BE2C (cell line): Measurements from ENCODE around the gene EDN2.

Experiments used
- DNase-seq: peaks from one replicate; pipeline ENCODE4 v3.0.0-alpha.2; 2020
- H3K27me3 ChIP-seq: fragments of 250-450 bp; sonication (Bioruptor Pico); 2 replicates; pipeline ENCODE4 v1.5.1; 2020; ENCODE audit warnings: mild to moderate bottlenecking
- H3K36me3 ChIP-seq: fragments of 250-450 bp; sonication (Bioruptor Pico); 2 replicates; pipeline ENCODE4 v1.5.1; 2020; ENCODE audit warnings: mild to moderate bottlenecking
- H3K4me1 ChIP-seq: fragments of 250-450 bp; sonication (Bioruptor Pico); 2 replicates; pipeline ENCODE4 v1.5.1; 2020
- H3K4me3 ChIP-seq: 2 replicates; pipeline ENCODE4 v1.5.1; 2011; ENCODE audit warnings: low read depth, low read length
- H3K9me3 ChIP-seq: fragments of 250-450 bp; sonication (Bioruptor Pico); 2 replicates; pipeline ENCODE4 v1.5.1; 2020
- TF ChIP-seq, protein P1 (sequence below): IDR thresholded peaks from 2 replicates; pipeline ENCODE4 v1.5.1; 2012; ENCODE audit warnings: mild to moderate bottlenecking, low read depth, low read length

EDN2 gene

GRCh38 chr1:41529621-41530395 lies 45.3 kb upstream of the EDN2 start:
- no peak for DNase-seq
- Histone ChIP-seq H3K36me3 (no peaks in the 10 kb centered on the region), H3K4me1 (no peaks in the 10 kb centered on the region), H3K4me3 (no peak overlapping the region), H3K27me3 (no peaks in the 10 kb centered on the region), H3K9me3 (no peaks in the 10 kb centered on the region)
- TF ChIP-seq, protein P1, sequence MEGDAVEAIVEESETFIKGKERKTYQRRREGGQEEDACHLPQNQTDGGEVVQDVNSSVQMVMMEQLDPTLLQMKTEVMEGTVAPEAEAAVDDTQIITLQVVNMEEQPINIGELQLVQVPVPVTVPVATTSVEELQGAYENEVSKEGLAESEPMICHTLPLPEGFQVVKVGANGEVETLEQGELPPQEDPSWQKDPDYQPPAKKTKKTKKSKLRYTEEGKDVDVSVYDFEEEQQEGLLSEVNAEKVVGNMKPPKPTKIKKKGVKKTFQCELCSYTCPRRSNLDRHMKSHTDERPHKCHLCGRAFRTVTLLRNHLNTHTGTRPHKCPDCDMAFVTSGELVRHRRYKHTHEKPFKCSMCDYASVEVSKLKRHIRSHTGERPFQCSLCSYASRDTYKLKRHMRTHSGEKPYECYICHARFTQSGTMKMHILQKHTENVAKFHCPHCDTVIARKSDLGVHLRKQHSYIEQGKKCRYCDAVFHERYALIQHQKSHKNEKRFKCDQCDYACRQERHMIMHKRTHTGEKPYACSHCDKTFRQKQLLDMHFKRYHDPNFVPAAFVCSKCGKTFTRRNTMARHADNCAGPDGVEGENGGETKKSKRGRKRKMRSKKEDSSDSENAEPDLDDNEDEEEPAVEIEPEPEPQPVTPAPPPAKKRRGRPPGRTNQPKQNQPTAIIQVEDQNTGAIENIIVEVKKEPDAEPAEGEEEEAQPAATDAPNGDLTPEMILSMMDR, result no peak

- no peaks in the 10 kb centered on the region for H3K27me3 ChIP-seq
- DNase-seq, result no peak
- no peak overlapping the region for H3K4me3 ChIP-seq
- TF ChIP-seq, protein P1, result no peak
- H3K9me3 ChIP-seq, result no peaks in the 10 kb centered on the region
- H3K36me3 ChIP-seq, result no peaks in the 10 kb centered on the region
- no peaks in the 10 kb centered on the region for H3K4me1 ChIP-seq
Measured at GRCh38 chr1:41528726-41529605, 44.5 kb upstream of the EDN2 start.

- DNase-seq, result no peak
- no peak overlapping the region for H3K4me3 ChIP-seq
- H3K27me3 ChIP-seq, result no peaks in the 10 kb centered on the region
- no peaks in the 10 kb centered on the region for H3K4me1 ChIP-seq
- no peaks in the 10 kb centered on the region for H3K36me3 ChIP-seq
- H3K9me3 ChIP-seq, result no peaks in the 10 kb centered on the region
- TF ChIP-seq, protein P1, result no peak
Measured at GRCh38 chr1:41528106-41528505, 43.6 kb upstream of the EDN2 start.

GRCh38 chr1:41526956-41527561 lies 42.6 kb upstream of the EDN2 start:
- Histone ChIP-seq H3K4me1 (no peaks in the 10 kb centered on the region), H3K9me3 (no peaks in the 10 kb centered on the region), H3K27me3 (no peaks in the 10 kb centered on the region), H3K4me3 (no peak overlapping the region), H3K36me3 (no peaks in the 10 kb centered on the region)
- TF ChIP-seq, protein P1, result no peak
- DNase-seq, result no peak

DNA sequence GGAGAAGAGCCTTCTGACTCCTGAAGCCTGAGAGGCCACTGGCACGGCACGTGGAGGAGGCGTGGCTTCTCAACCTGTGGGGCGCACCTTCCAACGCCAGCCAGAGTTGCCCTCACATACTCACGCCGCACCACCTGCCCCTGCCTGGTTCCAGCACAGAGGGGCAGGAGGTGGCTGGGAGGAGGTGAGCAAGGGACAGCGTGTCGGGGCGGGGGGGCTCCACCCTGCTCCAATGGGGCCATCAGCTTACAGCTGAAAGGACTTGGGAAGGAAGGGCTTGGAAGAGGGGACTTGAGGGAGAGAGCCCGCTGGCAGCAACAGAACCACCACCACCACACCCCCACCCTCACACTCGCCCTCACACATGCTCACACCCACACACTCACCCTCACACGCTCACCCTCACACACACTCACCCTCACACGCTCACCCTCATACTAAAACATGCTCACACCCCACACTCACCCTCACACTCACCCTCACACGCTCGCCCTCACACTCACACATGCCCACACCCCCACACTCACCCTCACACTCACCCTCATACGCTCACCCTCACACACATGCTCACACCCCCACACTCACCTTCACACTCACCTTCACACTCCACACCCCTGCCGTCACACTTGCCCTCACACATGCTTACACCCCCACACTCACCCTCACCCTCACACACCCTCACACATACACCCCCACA lies 41.6 kb upstream of the EDN2 start:
- Histone ChIP-seq H3K36me3 (no peaks in the 10 kb centered on the region), H3K4me3 (no peak overlapping the region), H3K9me3 (no peaks in the 10 kb centered on the region), H3K4me1 (no peaks in the 10 kb centered on the region), H3K27me3 (no peaks in the 10 kb centered on the region)
- DNase-seq, result no peak
- TF ChIP-seq, protein P1, result no peak
